H1 (cell line): ENCODE results near the gene SLC35E4. TPM values are rescaled to one million over a fixed set of nuclear protein-coding genes. Genes with fewer than 3 reads are reported as not detected.

Source experiments
- SP2 ChIP-seq: IDR thresholded peaks from 2 replicates; pipeline ENCODE4 v1.6.1; 2012; ENCODE audit warnings: mild to moderate bottlenecking, low read length, inconsistent platforms
- SP4 ChIP-seq: IDR thresholded peaks from 2 replicates; pipeline ENCODE4 v1.6.1; 2012; ENCODE audit warnings: low read length, inconsistent platforms
- TEAD4 ChIP-seq: IDR thresholded peaks from 2 replicates; pipeline ENCODE4 v1.6.1; 2012; ENCODE audit warnings: low read depth, low read length, inconsistent platforms, mixed read lengths
- polyA plus RNA-seq, 7 experiments: library from polyadenylated mRNA; depleted of rRNA in 3 of 7; stranded (reverse) in 5 of 7; unstranded in 2 of 7; fragments of >200 nt in 5 of 7; fragments of 200-250 nt in 2 of 7; gene quantifications; 1 replicate in 5 of 7; 2 replicates in 1 of 7; 4 replicates in 1 of 7; pipeline versions ENCODE4 v1.2.1 to v1.2.3, GENCODE V29; 2011 to 2013; ENCODE audit warnings: missing spikeins in 2 of 7, mixed read lengths in 2 of 7
- total RNA-seq: library from RNA; stranded (reverse); fragmentation: NEBNext Ultra II Directional; extraction: Animal tissue kit (Norgen Biotek cat#: 25700); gene quantifications from 2 replicates; pipeline ENCODE4 v1.2.1, GENCODE V29; 2021

SLC35E4 gene
- total and polyA plus RNA-seq, 2 of the 8 experiments (the other 6 are each of a cell fraction or from before 2014, with no cell fraction given): 5.1 to 5.6 TPM

- TF ChIP-seq TEAD4 (no peak), SP4 (no peak), SP2 (no peak)
- TF ChIP-seq, all 59 proteins: peak for 0
These were observed 31.8 kb upstream of the SLC35E4 start (continued) for GRCh38 chr22:30603801-30604200.
